HepG2 (cell line): ENCODE data around the gene MLN. TPM values are rescaled to one million over a fixed set of nuclear protein-coding genes. Genes with fewer than 3 reads are reported as not detected.
A peak's percentile ranks its signal among the peaks of the same experiment; 100 is the strongest.

Experiments used
- POLR2A ChIP-seq, 2 experiments: IDR thresholded peaks; 2 replicates each; pipeline ENCODE4 v1.6.1; 2011; ENCODE audit warnings: low read depth in 2 of 2, low read length in 2 of 2, mild to moderate bottlenecking in 1 of 2, moderate library complexity in 1 of 2; ENCODE audit not compliant: insufficient read depth in 1 of 2
- SRY ChIP-seq: sonication (generic); formaldehyde crosslinking; IDR thresholded peaks from 2 replicates; pipeline ENCODE4 v1.8.0; 2022; ENCODE audit warnings: mild to moderate bottlenecking, missing genetic modification reagents
- SYNCRIP ChIP-seq: fragments of 200-400 bp; formaldehyde crosslinking; IDR thresholded peaks from 2 replicates; pipeline ENCODE4 v1.6.1; 2018; ENCODE audit warnings: mild to moderate bottlenecking, low read depth, low read length; ENCODE audit not compliant: insufficient read depth
- XBP1 ChIP-seq: sonication (generic); formaldehyde crosslinking; IDR thresholded peaks from 2 replicates; pipeline ENCODE4 v1.5.0; 2020; ENCODE audit warnings: missing genetic modification reagents
- ZBTB42 ChIP-seq: sonication (generic); formaldehyde crosslinking; IDR thresholded peaks from 2 replicates; pipeline ENCODE4 v1.5.0; 2020; ENCODE audit warnings: mild to moderate bottlenecking, missing genetic modification reagents
- ZNF138 ChIP-seq: sonication (generic); formaldehyde crosslinking; IDR thresholded peaks from 2 replicates; pipeline ENCODE4 v1.5.0; 2020; ENCODE audit warnings: mild to moderate bottlenecking, low read depth, missing genetic modification reagents
- ZNF563 ChIP-seq: sonication (generic); formaldehyde crosslinking; IDR thresholded peaks from 2 replicates; pipeline ENCODE4 v1.8.0; 2022; ENCODE audit warnings: mild to moderate bottlenecking, moderate library complexity, missing genetic modification reagents
- ZNF615 ChIP-seq: sonication (generic); formaldehyde crosslinking; IDR thresholded peaks from 2 replicates; pipeline ENCODE4 v1.5.0; 2020; ENCODE audit warnings: mild to moderate bottlenecking, missing genetic modification reagents, borderline replicate concordance
- ZSCAN20 ChIP-seq: sonication (generic); formaldehyde crosslinking; IDR thresholded peaks from 2 replicates; pipeline ENCODE4 v1.4.0; 2020; ENCODE audit warnings: missing genetic modification reagents, mild to moderate bottlenecking, borderline replicate concordance
- polyA plus RNA-seq, 8 experiments: library from polyadenylated mRNA; depleted of rRNA in 3 of 8; stranded (reverse) in 7 of 8; unstranded in 1 of 8; fragments of >200 nt; fragmentation: Illumina TruSeq in 4 of 8; extraction: Trizol in 4 of 8; gene quantifications; 2 replicates each; pipeline versions ENCODE4 v1.2.1 to v1.2.3, GENCODE V29; 2011 to 2016; ENCODE audit warnings: low read depth in 4 of 8, missing spikeins in 1 of 8, mixed read lengths in 1 of 8; ENCODE audit not compliant: insufficient read depth in 1 of 8
- total RNA-seq, 5 experiments: library from RNA; depleted of rRNA; stranded (reverse); fragments of >200 nt; fragmentation: Illumina TruSeq; extraction: Trizol; gene quantifications; 2 replicates each; pipeline ENCODE4 v1.2.3, GENCODE V29; 2016; ENCODE audit warnings: low read depth in 1 of 5
- TF ChIP-seq, protein P1 (sequence below): sonication (generic); formaldehyde crosslinking; IDR thresholded peaks from 2 replicates; pipeline ENCODE4 v1.4.0; 2020; ENCODE audit warnings: missing genetic modification reagents, borderline replicate concordance
- TF ChIP-seq, protein P2 (sequence below): sonication (generic); formaldehyde crosslinking; IDR thresholded peaks from 2 replicates; pipeline ENCODE4 v1.5.0; 2020; ENCODE audit warnings: mild to moderate bottlenecking, missing genetic modification reagents, moderate library complexity
- TF ChIP-seq, protein P3 (sequence below): sonication (generic); formaldehyde crosslinking; IDR thresholded peaks from 2 replicates; pipeline ENCODE4 v1.4.0; 2020; ENCODE audit warnings: missing genetic modification reagents
- TF ChIP-seq, protein P4 (sequence below): sonication (generic); formaldehyde crosslinking; IDR thresholded peaks from 2 replicates; pipeline ENCODE4 v1.4.0; 2020; ENCODE audit warnings: mild to moderate bottlenecking, missing genetic modification reagents, borderline replicate concordance
- TF ChIP-seq, protein P5 (sequence below): sonication (generic); formaldehyde crosslinking; IDR thresholded peaks from 2 replicates; pipeline ENCODE4 v1.9.0; 2022; ENCODE audit warnings: low read depth, missing genetic modification reagents

The MLN gene
- total and polyA plus RNA-seq, 2 of the 13 experiments (the other 11 are each of a cell fraction or from before 2014, with no cell fraction given): not detected

DNA sequence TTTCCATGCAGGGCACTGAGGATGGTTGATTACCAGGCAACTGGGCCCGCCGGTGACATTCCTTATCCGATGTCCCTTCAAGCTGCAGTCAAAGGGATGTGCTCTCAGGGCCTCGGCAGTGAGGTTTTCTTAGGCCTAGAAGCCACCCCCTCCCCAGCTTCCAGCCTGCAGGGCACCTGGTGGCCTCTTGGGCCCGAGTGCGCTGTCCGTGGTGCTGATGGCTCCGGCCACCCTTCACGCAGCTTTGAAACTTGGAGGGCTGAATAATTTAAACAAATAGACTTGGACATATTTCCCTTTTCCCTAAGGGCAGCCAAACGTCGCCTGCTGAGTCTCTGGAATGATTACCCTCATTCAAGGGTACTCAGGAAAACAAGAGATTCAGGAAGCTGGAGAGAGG lies 8.9 kb upstream of the MLN start (continued):
- TF ChIP-seq, protein P1, sequence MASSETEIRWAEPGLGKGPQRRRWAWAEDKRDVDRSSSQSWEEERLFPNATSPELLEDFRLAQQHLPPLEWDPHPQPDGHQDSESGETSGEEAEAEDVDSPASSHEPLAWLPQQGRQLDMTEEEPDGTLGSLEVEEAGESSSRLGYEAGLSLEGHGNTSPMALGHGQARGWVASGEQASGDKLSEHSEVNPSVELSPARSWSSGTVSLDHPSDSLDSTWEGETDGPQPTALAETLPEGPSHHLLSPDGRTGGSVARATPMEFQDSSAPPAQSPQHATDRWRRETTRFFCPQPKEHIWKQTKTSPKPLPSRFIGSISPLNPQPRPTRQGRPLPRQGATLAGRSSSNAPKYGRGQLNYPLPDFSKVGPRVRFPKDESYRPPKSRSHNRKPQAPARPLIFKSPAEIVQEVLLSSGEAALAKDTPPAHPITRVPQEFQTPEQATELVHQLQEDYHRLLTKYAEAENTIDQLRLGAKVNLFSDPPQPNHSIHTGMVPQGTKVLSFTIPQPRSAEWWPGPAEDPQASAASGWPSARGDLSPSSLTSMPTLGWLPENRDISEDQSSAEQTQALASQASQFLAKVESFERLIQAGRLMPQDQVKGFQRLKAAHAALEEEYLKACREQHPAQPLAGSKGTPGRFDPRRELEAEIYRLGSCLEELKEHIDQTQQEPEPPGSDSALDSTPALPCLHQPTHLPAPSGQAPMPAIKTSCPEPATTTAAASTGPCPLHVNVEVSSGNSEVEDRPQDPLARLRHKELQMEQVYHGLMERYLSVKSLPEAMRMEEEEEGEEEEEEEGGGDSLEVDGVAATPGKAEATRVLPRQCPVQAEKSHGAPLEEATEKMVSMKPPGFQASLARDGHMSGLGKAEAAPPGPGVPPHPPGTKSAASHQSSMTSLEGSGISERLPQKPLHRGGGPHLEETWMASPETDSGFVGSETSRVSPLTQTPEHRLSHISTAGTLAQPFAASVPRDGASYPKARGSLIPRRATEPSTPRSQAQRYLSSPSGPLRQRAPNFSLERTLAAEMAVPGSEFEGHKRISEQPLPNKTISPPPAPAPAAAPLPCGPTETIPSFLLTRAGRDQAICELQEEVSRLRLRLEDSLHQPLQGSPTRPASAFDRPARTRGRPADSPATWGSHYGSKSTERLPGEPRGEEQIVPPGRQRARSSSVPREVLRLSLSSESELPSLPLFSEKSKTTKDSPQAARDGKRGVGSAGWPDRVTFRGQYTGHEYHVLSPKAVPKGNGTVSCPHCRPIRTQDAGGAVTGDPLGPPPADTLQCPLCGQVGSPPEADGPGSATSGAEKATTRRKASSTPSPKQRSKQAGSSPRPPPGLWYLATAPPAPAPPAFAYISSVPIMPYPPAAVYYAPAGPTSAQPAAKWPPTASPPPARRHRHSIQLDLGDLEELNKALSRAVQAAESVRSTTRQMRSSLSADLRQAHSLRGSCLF (CRISPR knock-in tag): peak; percentile 90
- TF ChIP-seq, protein P2, sequence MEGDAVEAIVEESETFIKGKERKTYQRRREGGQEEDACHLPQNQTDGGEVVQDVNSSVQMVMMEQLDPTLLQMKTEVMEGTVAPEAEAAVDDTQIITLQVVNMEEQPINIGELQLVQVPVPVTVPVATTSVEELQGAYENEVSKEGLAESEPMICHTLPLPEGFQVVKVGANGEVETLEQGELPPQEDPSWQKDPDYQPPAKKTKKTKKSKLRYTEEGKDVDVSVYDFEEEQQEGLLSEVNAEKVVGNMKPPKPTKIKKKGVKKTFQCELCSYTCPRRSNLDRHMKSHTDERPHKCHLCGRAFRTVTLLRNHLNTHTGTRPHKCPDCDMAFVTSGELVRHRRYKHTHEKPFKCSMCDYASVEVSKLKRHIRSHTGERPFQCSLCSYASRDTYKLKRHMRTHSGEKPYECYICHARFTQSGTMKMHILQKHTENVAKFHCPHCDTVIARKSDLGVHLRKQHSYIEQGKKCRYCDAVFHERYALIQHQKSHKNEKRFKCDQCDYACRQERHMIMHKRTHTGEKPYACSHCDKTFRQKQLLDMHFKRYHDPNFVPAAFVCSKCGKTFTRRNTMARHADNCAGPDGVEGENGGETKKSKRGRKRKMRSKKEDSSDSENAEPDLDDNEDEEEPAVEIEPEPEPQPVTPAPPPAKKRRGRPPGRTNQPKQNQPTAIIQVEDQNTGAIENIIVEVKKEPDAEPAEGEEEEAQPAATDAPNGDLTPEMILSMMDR (CRISPR knock-in tag): peak; percentile 31
- TF ChIP-seq ZSCAN20 (peak; percentile 87), ZBTB42 (CRISPR knock-in tag) (no peak), ZNF563 (CRISPR knock-in tag) (no peak; the same call in 1 of the 2 replicates), SYNCRIP (no peak), POLR2A (IDR thresholded peaks at IDR 0.05; ENCODE audit: insufficient read depth in 1 of 2, low read depth in 2 of 2, low read length in 2 of 2) (no peak), ZNF615 (CRISPR knock-in tag) (peak; percentile 56; the same call in 1 of the 2 replicates), ZNF138 (CRISPR knock-in tag) (peak; percentile 61), XBP1 (peak; percentile 87; the same call in 1 of the 2 replicates), SRY (CRISPR knock-in tag) (peak; percentile 93; the same call in 1 of the 2 replicates)
- TF ChIP-seq, protein P3, sequence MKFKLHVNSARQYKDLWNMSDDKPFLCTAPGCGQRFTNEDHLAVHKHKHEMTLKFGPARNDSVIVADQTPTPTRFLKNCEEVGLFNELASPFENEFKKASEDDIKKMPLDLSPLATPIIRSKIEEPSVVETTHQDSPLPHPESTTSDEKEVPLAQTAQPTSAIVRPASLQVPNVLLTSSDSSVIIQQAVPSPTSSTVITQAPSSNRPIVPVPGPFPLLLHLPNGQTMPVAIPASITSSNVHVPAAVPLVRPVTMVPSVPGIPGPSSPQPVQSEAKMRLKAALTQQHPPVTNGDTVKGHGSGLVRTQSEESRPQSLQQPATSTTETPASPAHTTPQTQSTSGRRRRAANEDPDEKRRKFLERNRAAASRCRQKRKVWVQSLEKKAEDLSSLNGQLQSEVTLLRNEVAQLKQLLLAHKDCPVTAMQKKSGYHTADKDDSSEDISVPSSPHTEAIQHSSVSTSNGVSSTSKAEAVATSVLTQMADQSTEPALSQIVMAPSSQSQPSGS (CRISPR knock-in tag): peak; percentile 81; the same call in 1 of the 2 replicates
- TF ChIP-seq, protein P4, sequence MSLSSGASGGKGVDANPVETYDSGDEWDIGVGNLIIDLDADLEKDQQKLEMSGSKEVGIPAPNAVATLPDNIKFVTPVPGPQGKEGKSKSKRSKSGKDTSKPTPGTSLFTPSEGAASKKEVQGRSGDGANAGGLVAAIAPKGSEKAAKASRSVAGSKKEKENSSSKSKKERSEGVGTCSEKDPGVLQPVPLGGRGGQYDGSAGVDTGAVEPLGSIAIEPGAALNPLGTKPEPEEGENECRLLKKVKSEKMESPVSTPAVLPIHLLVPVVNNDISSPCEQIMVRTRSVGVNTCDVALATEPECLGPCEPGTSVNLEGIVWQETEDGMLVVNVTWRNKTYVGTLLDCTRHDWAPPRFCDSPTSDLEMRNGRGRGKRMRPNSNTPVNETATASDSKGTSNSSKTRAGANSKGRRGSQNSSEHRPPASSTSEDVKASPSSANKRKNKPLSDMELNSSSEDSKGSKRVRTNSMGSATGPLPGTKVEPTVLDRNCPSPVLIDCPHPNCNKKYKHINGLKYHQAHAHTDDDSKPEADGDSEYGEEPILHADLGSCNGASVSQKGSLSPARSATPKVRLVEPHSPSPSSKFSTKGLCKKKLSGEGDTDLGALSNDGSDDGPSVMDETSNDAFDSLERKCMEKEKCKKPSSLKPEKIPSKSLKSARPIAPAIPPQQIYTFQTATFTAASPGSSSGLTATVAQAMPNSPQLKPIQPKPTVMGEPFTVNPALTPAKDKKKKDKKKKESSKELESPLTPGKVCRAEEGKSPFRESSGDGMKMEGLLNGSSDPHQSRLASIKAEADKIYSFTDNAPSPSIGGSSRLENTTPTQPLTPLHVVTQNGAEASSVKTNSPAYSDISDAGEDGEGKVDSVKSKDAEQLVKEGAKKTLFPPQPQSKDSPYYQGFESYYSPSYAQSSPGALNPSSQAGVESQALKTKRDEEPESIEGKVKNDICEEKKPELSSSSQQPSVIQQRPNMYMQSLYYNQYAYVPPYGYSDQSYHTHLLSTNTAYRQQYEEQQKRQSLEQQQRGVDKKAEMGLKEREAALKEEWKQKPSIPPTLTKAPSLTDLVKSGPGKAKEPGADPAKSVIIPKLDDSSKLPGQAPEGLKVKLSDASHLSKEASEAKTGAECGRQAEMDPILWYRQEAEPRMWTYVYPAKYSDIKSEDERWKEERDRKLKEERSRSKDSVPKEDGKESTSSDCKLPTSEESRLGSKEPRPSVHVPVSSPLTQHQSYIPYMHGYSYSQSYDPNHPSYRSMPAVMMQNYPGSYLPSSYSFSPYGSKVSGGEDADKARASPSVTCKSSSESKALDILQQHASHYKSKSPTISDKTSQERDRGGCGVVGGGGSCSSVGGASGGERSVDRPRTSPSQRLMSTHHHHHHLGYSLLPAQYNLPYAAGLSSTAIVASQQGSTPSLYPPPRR (CRISPR knock-in tag): peak; percentile 38; the same call in 1 of the 2 replicates
- TF ChIP-seq, protein P5, sequence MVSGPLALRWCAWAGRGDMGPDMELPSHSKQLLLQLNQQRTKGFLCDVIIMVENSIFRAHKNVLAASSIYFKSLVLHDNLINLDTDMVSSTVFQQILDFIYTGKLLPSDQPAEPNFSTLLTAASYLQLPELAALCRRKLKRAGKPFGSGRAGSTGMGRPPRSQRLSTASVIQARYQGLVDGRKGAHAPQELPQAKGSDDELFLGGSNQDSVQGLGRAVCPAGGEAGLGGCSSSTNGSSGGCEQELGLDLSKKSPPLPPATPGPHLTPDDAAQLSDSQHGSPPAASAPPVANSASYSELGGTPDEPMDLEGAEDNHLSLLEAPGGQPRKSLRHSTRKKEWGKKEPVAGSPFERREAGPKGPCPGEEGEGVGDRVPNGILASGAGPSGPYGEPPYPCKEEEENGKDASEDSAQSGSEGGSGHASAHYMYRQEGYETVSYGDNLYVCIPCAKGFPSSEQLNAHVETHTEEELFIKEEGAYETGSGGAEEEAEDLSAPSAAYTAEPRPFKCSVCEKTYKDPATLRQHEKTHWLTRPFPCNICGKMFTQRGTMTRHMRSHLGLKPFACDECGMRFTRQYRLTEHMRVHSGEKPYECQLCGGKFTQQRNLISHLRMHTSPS (CRISPR knock-in tag): no peak
